GM12878 (cell line): ENCODE data around the gene PLVAP. TPM values are rescaled to one million over a fixed set of nuclear protein-coding genes. Genes with fewer than 3 reads are reported as not detected.

Experiments
- ATAC-seq: fragments of 200-7000 bp; cut with Tn5 transposase; 3 replicates; pipeline ENCODE4 v1.9.1; 2020; ENCODE audit warnings: mild to moderate bottlenecking, moderate library complexity
- BruUV-seq: library from RNA; stranded (reverse); fragments of 400-500 nt; replicated peaks from 2 replicates; lab custom pipeline; 2021; lab: Mats Ljungman, UMichigan
- CTCF ChIA-PET: fragments of 300-600 bp; sonication (Branson Sonifier 250); formaldehyde crosslinking; extraction: SDS; loops from one replicate; lab custom pipeline; 2021; ENCODE audit warnings: inconsistent platforms; lab: Yijun Ruan, JAX
- POLR2A ChIA-PET: fragments of 350-600 bp; formaldehyde crosslinking; extraction: SDS; loops from one replicate; lab custom pipeline; 2021; ENCODE audit warnings: inconsistent platforms; lab: Charles Lee
- RAD21 ChIA-PET: fragments of 300-600 bp; sonication (Branson Sonifier 250); formaldehyde crosslinking; loops from one replicate; lab custom pipeline; 2023; ENCODE audit warnings: antibody characterized with exemption; ENCODE audit not compliant: unreplicated experiment; lab: Charles Lee
- SMC1A ChIA-PET: fragments of 300-600 bp; sonication (Branson Sonifier 250); formaldehyde crosslinking; loops from one replicate; lab custom pipeline; 2023; ENCODE audit not compliant: unreplicated experiment, uncharacterized antibody; lab: Charles Lee
- DNase-seq: peaks from one replicate; pipeline ENCODE4 v3.0.0-alpha.2; 2011; ENCODE audit warnings: low read depth, low spot score
- FAIRE-seq: peaks from 3 replicates; lab custom pipeline; 2011; peaks lifted over from hg19 to GRCh38; lab: Jason Lieb, UNC
- H2AFZ ChIP-seq: 2 replicates; pipeline ENCODE4 v1.6.0; 2011; ENCODE audit warnings: low read depth, low read length, control low read depth; ENCODE audit not compliant: control insufficient read depth
- H3K27ac ChIP-seq: 2 replicates; pipeline ENCODE4 v1.5.1; 2011; ENCODE audit warnings: control low read depth; ENCODE audit not compliant: control insufficient read depth, insufficient read depth
- H3K27me3 ChIP-seq, 2 experiments: replicated peaks in 1 of 2; 2 replicates each; pipeline versions ENCODE4 v1.6.0 to v1.6.1; 2011; ENCODE audit warnings: low read length in 1 of 2; ENCODE audit not compliant: control insufficient read depth in 2 of 2, insufficient read depth in 2 of 2
- H3K36me3 ChIP-seq, 2 experiments: 2 replicates each; pipeline ENCODE4 v1.5.1; 2011; ENCODE audit warnings: low read length in 1 of 2; ENCODE audit not compliant: control insufficient read depth in 2 of 2, insufficient read depth in 2 of 2
- H3K4me1 ChIP-seq: 2 replicates; pipeline ENCODE4 v1.6.1; 2011; ENCODE audit warnings: mild to moderate bottlenecking, low read length, moderate library complexity, mixed read lengths; ENCODE audit not compliant: control insufficient read depth, insufficient read depth
- H3K4me2 ChIP-seq: 2 replicates; pipeline ENCODE4 v1.6.0; 2011; ENCODE audit warnings: control low read depth; ENCODE audit not compliant: control insufficient read depth, insufficient read depth
- H3K4me3 ChIP-seq: fragments of 200-600 bp; sonication (generic); 2 replicates; pipeline ENCODE4 v1.5.1; 2016
- H3K79me2 ChIP-seq: 2 replicates; pipeline ENCODE4 v1.6.0; 2011; ENCODE audit warnings: low read length; ENCODE audit not compliant: control insufficient read depth, insufficient read depth
- H3K9ac ChIP-seq: 2 replicates; pipeline ENCODE4 v1.8.0; 2011; ENCODE audit warnings: low read length, control low read depth, mixed read lengths; ENCODE audit not compliant: control insufficient read depth, insufficient read depth
- H3K9me3 ChIP-seq: replicated peaks from 3 replicates; pipeline ENCODE4 v1.5.1; 2011; ENCODE audit warnings: mild to moderate bottlenecking, low read length; ENCODE audit not compliant: control insufficient read depth, insufficient read depth
- H4K20me1 ChIP-seq: 2 replicates; pipeline ENCODE4 v1.6.0; 2011; ENCODE audit not compliant: control insufficient read depth, insufficient read depth
- FOXK2 ChIP-seq: fragments of 450-650 bp; IDR thresholded peaks from 2 replicates; pipeline ENCODE4 v1.6.1; 2017; ENCODE audit warnings: mild to moderate bottlenecking, moderate library complexity
- NKRF ChIP-seq: fragments of 450-650 bp; conservative IDR thresholded peaks from 2 replicates; pipeline ENCODE4 v1.6.1; 2017; ENCODE audit warnings: mild to moderate bottlenecking, moderate library complexity
- ZNF687 ChIP-seq: fragments of 450-650 bp; IDR thresholded peaks from 2 replicates; pipeline ENCODE4 v1.6.1; 2017; ENCODE audit warnings: mild to moderate bottlenecking, moderate library complexity
- WGBS: methylation state at CpG from one replicate; pipeline ENCODE4 v1.1.6; 2016; ENCODE audit warnings: low lambda C conversion rate; ENCODE audit not compliant: insufficient replicate concordance, insufficient coverage; ENCODE audit errors: missing lambda C conversion rate; 5-methylcytosine and 5-hydroxymethylcytosine counted together
- in situ Hi-C: fragments of 300-500 bp; cut with MboI; formaldehyde crosslinking; loops from 9 replicates; pipeline ENCODE4 v1.14.3; 2018; ENCODE audit warnings: mixed read lengths
- intact Hi-C: fragments of 100-400 bp; cut with micrococcal nuclease; formaldehyde crosslinking; loops from one replicate; pipeline ENCODE4 v1.14.2; 2022; ENCODE audit not compliant: unreplicated experiment
- polyA plus RNA-seq, 11 experiments: library from polyadenylated mRNA; depleted of rRNA in 4 of 11; unstranded in 6 of 11; stranded (reverse) in 5 of 11; fragments of >200 nt; fragmentation: Nextera tagmentation in 4 of 11; fragmentation: Illumina TruSeq in 1 of 11; extraction: Ambion mirVana in 4 of 11; extraction: Trizol in 1 of 11; gene quantifications; 1 replicate in 1 of 11; 2 replicates in 10 of 11; pipeline versions ENCODE4 v1.2.1 to v1.2.3, GENCODE V29; 2011 to 2016; ENCODE audit warnings: inconsistent platforms in 2 of 11, missing spikeins in 2 of 11, low read depth in 1 of 11
- total RNA-seq, 4 experiments: library from RNA; depleted of rRNA in 3 of 4; stranded (reverse); fragments of >200 nt in 3 of 4; fragmentation: Illumina TruSeq in 1 of 4; extraction: Trizol in 1 of 4; gene quantifications; 2 replicates each; pipeline versions ENCODE4 v1.2.1 to v1.2.3, GENCODE V29; 2013 to 2021
- TF ChIP-seq, protein P1 (sequence below): fragments of 450-650 bp; IDR thresholded peaks from 2 replicates; pipeline ENCODE4 v1.6.1; 2018; ENCODE audit warnings: mild to moderate bottlenecking, low read depth, moderate library complexity; ENCODE audit not compliant: partially characterized antibody

Gene PLVAP
- total and polyA plus RNA-seq, 10 of the 15 experiments (the other 5 are each of a cell fraction or from before 2014, with no cell fraction given), result 0.03 to 0.54 (median 0.06) TPM; not detected in 4

GRCh38 chr19:17341845-17342244 lies 35.3 kb downstream of the PLVAP start:
- DNase-seq (no peak), FAIRE-seq (no peak), ATAC-seq (no peak)
- Histone ChIP-seq H3K27ac (no peak overlapping the region), H3K4me1 (peaks cover 15% of the 10 kb centered on the region), H3K27me3 (no peaks in the 10 kb centered on the region), H3K9ac (no peak overlapping the region), H2AFZ (no peak overlapping the region), H4K20me1 (no peaks in the 10 kb centered on the region), H3K4me3 (no peak overlapping the region), H3K79me2 (peaks cover 6% of the 10 kb centered on the region), H3K9me3 (no peaks in the 10 kb centered on the region)
- RAD21 ChIA-PET, result interaction anchor here (0.6 kb wide), 1 partner anchor 36 kb away, joined by 5 read pairs; the partner anchor contains the start of gene MRPL34
- intact Hi-C loops, result no loop called here
- BruUV-seq, result no TSS peak
- SMC1A ChIA-PET, result no interaction called here
- CTCF ChIA-PET, result interaction anchor here (9.2 kb wide), 1 partner anchor 46 kb away, joined by 170 read pairs; no protein-coding TSS in a partner anchor
- 96% methylated on average over 7 of the region's 7 CpGs for WGBS
- TF ChIP-seq NKRF (no peak), ZNF687 (no peak), FOXK2 (no peak)
- TF ChIP-seq, protein P1, sequence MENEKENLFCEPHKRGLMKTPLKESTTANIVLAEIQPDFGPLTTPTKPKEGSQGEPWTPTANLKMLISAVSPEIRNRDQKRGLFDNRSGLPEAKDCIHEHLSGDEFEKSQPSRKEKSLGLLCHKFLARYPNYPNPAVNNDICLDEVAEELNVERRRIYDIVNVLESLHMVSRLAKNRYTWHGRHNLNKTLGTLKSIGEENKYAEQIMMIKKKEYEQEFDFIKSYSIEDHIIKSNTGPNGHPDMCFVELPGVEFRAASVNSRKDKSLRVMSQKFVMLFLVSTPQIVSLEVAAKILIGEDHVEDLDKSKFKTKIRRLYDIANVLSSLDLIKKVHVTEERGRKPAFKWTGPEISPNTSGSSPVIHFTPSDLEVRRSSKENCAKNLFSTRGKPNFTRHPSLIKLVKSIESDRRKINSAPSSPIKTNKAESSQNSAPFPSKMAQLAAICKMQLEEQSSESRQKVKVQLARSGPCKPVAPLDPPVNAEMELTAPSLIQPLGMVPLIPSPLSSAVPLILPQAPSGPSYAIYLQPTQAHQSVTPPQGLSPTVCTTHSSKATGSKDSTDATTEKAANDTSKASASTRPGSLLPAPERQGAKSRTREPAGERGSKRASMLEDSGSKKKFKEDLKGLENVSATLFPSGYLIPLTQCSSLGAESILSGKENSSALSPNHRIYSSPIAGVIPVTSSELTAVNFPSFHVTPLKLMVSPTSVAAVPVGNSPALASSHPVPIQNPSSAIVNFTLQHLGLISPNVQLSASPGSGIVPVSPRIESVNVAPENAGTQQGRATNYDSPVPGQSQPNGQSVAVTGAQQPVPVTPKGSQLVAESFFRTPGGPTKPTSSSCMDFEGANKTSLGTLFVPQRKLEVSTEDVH, result no peak
- TF ChIP-seq, all 136 proteins: peak for 0
- in situ Hi-C loops, result no loop called here
- Histone ChIP-seq H3K4me2 (no peak overlapping the region), H3K36me3 (no peaks in the 10 kb centered on the region; a peak in 2 of 4 replicates)
- POLR2A ChIA-PET, result no interaction called here
